ENCODE data around the gene PFKFB2. TPM values are rescaled to one million over a fixed set of nuclear protein-coding genes. Genes with fewer than 3 reads are reported as not detected.
A peak's percentile ranks its signal among the peaks of the same experiment; 100 is the strongest.

Gene PFKFB2
- total RNA-seq, 2 donors from 2014 or later: 3.8 to 6.9 TPM

DNA sequence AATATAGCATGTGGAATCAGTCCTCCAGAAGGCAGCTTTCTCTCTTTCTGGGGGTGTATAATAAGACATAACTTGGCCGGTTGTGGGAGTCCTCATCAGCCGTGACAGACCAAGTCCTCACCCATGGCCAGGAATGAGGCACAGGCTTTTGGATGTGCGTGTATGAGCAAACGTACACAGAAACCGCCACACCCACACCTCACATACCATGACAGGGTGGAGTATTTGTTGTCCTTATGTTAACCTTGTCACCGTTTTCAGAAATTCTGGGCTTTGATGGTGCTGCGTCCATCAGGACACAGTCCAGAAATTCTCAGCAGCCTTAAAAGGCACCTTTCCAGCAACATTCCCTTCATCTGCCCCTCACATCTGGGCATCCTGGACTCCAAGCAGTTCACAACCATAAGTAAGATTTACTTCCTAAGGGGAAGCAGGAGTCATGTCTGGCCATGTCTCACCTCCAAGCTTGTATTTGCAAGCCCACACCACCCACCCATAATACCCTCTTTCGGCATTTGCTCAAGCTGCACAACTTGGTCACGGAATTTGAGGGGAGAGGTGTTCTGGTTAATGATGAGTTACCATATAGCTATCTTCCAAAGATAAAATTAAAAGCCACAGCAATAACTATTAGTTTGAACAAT is 32.9 kb upstream of the PFKFB2 start:
- H3K36me3 Mint-ChIP-seq: no peaks in the 10 kb centered on the region
- DNase-seq (ENCODE audit: low spot score in 2 of 2): no peak
- no peaks in the 10 kb centered on the region for H3K9me3 Mint-ChIP-seq
- ATAC-seq: no peak
- H3K27ac Mint-ChIP-seq: no peak overlapping the region

DNA sequence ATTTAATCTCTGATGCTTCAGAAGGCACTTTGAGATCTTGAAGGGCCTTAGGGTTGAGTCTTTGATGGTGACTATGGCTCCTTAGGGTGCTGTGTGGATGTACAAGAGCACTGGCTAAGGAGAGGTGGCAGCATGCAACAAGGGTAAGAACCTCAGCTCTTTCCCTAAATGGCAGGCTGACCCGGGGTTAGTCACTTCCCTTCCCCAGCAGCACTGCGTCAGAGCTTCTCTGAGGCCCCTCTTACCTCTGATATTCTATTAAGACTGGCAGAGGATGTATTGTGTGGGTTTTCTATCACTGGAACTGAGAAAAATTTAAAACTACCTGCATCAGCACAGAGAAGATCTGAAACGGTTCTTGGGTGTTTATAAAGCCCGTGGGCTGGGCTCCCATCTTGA is 32.4 kb upstream of the PFKFB2 start:
- ATAC-seq (no peak), DNase-seq (ENCODE audit: low spot score in 2 of 2) (no peak)
- H3K27ac Mint-ChIP-seq: peak overlapping the region in 1 of 2 donors; percentile 22
- no peaks in the 10 kb centered on the region for H3K36me3 Mint-ChIP-seq
- no peaks in the 10 kb centered on the region for H3K9me3 Mint-ChIP-seq

DNA sequence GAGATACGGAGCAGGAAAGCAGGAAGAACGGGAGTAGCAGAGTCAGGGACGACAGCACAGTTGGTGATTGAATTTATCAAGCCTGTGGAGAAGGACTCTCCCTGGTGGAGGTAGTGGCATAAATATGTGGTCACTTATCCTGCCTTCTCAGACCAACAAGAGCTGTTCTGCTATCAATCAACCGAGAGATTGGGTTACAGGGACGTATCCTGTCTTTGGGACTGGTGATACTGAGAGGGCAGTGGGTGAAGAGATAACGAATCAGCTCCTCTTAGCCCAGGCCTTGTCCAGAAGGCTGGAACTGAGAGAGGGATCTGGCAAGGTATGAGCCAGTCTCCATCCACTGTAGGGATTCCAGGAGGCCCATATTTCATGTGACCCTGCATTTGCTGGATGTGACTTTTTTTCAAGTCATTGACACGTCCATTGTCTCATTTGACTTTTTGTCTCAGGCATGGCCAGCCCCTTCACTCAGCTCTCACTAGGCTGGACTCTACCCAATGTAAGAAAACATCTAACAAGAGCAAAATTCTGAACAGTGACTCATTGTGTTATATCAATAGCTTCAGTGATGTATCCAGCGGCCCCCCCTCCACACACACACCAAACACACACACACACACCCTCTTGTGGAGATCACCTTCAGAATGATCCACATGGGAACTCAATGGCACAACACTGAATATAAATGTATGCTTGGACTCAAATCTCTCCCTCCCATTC is 31.8 kb upstream of the PFKFB2 start:
- peak overlapping the region in 1 of 2 donors; percentile 22 for H3K27ac Mint-ChIP-seq
- ATAC-seq (no peak), DNase-seq (ENCODE audit: low spot score in 2 of 2) (no peak)
- no peaks in the 10 kb centered on the region for H3K36me3 Mint-ChIP-seq
- no peaks in the 10 kb centered on the region for H3K9me3 Mint-ChIP-seq

DNA sequence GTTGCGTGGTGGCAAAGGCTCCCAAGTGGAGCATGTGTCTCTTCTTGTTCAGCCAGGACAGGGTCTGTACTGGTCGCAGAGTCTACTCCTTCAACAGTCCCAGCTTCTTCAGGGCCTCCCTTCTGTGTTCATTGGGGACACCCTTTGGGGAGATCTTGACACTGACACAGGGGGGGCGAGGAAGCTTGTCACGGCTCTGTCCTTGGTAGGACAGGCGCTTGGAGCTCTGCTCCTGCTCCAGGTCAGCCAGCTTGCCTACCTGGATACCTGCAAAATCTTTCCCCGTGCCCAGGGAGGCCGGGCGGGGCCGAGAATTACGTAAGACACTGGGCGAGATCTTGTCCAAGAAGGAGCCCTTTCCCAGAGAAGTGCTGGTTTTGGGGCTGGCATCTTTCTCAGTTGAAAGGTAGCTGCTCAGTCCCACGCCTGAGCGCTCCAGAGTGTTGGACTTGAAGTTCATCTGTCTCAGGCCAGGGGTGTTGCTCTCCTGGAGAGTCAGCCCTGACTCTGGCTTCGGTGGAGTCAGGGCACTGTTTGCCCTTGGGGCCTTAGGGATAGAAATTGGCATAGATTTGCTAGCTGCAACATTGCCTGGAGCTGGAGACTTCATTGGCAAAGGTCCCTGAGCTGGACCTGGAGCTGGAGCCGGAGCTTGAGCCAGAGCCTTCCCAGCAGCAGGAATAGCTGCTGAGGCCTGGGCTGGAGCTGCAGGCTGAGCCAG is 31.0 kb upstream of the PFKFB2 start:
- ATAC-seq (no peak), DNase-seq (ENCODE audit: low spot score in 2 of 2) (no peak)
- no peaks in the 10 kb centered on the region for H3K36me3 Mint-ChIP-seq
- H3K27ac Mint-ChIP-seq: no peak overlapping the region
- H3K9me3 Mint-ChIP-seq: no peaks in the 10 kb centered on the region

DNA sequence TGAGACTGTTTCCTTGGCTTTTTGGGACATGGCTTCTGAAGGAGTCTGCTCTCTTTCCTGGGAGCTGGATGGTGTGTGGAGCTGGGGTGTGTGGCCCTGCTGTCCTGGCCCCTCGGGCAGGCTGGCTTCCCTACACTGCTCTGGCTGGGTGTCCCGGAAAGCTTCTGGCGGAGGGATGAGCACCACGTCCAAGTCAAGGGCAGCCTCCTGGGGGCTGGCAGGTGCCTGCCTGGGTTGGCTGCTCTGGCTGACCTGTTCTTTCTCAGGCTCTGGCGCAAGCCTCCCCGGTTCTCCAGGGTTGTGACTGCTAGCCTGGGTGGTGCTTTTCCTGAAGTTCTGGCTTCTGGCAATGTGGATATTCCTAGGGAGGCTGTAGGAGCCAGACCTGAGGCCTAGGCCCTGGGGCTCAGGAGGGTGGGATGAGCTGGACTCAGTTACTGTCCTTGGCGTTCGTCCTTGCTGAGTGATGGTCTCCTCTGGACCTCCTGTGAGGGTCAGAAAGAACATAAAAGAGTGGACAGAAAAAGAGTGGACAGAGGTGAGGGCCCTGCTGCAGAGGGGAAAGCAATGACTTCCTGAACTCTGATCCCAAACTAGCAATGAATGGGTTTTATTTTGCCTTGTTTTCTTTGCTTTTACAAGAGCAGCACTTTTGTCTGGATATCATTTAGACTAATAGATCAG is 29.9 kb upstream of the PFKFB2 start:
- peak overlapping the region; percentile 27 to 28 for H3K27ac Mint-ChIP-seq
- no peak for DNase-seq (ENCODE audit: low spot score in 2 of 2)
- H3K36me3 Mint-ChIP-seq: no peaks in the 10 kb centered on the region
- no peak for ATAC-seq
- H3K9me3 Mint-ChIP-seq: no peaks in the 10 kb centered on the region

DNA sequence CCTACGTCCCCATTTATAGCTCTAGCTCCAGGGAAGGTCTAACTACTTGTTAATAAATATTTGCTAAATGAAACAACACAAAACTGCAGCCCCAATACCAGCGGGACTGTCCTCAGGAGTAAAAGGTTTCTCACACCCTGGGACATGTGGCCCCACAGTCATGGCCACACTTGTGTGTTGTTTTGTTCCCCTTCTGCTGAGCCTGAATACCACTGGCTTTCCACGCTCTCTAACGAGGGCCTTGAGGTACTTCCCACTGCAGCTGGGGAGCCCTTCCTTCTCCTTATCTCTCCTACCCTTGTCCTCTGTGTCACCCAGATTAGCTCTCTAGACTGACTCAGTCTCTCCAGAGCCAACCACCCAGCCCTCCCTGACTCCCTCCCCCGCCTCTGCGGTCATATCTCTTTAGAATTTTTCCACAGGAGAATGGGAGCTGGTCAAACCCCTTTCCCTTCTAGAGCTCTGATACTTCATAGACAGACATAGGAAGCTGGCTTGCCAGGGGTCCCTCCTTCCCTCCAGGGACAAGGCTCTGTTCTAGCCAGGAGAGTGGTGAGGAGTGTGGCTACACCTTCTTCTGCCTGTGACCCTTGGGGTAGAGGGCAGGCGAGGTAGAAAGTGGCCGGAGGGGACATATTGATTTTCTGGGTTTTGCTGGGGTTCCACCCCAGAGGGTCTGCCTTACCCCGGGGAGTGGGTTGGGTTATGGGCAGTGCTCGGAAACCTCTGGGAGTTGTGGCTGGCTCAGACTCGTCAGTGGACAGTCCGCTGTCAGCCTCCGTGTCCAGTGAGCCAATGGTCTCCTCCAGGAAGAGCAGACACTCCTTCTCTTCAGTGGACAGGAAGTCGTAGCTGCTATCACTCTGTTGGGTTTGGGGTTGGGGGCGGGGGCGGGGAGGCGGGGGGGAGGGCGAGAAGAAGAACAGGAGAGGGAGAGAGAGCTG is 28.6 kb upstream of the PFKFB2 start:
- no peak overlapping the region for H3K27ac Mint-ChIP-seq
- H3K9me3 Mint-ChIP-seq: no peaks in the 10 kb centered on the region
- ATAC-seq (peak in 1 of 2 donors; percentile 75), DNase-seq (ENCODE audit: low spot score in 2 of 2) (no peak)
- no peaks in the 10 kb centered on the region for H3K36me3 Mint-ChIP-seq

DNA sequence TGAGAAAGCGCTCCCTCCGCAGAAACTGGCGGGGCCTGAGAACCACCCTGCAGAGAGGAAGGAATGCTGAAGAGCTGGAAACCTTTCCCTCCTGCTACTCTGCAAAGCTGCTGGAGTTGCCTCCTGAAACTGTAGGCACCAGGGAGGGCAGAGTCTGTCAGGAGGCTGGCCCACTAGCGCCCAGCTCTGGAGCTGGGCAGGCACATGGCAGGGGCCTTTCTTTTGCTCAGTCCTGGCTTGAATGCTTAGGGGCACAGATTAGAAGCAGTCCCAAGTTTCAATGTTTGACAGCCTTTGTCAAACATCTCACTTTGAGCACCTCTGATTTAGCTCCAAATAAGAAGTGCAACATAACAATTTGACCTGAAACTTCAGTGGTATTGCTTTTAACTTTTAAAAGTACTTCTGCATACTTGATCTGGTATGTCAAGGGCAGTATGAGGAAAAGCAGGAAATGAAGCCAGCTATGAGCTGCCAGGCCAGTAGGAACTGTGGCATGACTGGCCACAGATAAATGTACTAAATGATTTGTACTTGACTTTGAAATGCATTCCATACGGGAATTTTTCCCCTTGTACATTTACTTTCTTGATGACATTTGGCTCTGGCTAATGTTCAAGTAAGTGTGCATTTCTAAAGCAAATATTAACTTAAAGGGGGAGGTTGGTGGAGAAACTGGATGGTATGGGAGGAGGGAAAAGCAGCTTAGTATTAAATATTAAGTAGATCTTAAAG is 27.8 kb upstream of the PFKFB2 start:
- Mint-ChIP-seq H3K27ac (no peak overlapping the region), H3K9me3 (no peaks in the 10 kb centered on the region), H3K36me3 (no peaks in the 10 kb centered on the region)
- ATAC-seq: no peak
- no peak for DNase-seq (ENCODE audit: low spot score in 2 of 2)

DNA sequence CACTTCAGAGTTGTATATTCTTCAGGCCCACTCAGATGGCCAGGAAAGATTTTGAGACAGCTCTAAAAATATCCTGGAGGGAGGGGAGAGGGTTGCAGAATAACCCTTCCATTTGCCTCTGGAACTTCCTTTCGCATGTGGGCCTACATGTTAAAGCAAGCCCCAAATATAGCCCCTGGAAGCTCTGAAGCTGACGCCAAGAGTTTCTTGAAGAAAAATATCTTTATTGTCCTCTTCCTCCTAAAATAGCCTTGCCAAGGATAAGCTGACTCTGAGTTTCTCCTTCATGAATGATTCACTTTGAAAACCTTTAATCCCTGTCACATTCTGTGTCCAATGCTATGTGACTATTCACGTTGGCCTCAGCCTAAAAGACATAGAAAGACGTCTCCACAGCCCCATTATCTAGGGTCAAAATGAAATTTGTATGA is 27.0 kb upstream of the PFKFB2 start:
- Mint-ChIP-seq H3K27ac (no peak overlapping the region), H3K36me3 (no peaks in the 10 kb centered on the region), H3K9me3 (no peaks in the 10 kb centered on the region)
- no peak for DNase-seq (ENCODE audit: low spot score in 2 of 2)
- ATAC-seq: no peak

DNA sequence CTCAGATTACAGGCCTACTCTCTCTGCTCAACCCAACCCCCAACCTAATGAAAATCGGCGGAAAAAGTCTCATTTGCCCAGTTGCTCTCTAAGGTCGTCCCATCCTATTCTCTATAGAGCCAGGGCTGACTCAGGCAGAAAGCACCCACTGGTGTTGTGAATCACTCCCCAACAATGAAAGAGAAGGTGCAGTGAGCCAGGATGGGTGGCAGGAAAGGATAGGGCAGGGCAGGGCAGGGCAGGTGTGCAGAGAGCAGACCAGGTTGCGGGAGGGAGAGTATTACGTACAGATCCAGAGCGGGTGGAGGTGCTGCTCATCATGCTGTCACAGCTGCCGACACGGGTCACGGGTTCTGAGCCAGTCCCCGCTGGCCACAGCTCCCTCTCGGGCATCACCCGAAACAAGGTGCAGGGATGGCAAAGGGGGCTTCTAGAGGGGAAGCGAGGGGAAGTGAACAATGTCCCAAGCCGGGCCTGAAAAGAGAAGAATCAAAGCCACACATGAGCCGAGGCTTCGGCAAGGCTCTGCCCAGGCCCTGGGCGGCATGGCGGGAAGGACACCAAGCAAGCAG is 25.8 kb upstream of the PFKFB2 start:
- H3K36me3 Mint-ChIP-seq: no peaks in the 10 kb centered on the region
- no peak overlapping the region for H3K27ac Mint-ChIP-seq
- H3K9me3 Mint-ChIP-seq: no peaks in the 10 kb centered on the region
- DNase-seq (ENCODE audit: low spot score in 2 of 2): no peak
- ATAC-seq: no peak

DNA sequence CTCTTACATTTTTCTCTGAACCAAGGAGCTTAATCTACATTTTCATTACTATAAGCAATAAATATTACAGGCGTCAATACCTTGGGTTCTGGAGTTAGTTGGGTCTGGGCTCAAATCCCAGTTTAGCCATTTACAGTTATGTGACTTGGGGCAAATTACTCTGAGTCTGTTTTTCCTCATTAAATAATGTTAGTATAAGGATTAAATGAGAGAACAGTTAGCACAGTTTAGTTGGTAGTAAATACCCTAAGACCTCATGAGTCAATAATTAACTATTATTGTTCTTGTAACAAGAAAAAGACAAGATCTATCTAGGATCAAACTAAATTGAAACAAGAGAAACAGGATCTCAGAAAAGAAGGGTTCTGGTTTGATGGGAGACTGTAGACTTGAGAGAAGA is 25.2 kb upstream of the PFKFB2 start:
- no peaks in the 10 kb centered on the region for H3K9me3 Mint-ChIP-seq
- no peak overlapping the region for H3K27ac Mint-ChIP-seq
- no peak for ATAC-seq
- DNase-seq (ENCODE audit: low spot score in 2 of 2): no peak
- no peaks in the 10 kb centered on the region for H3K36me3 Mint-ChIP-seq

DNA sequence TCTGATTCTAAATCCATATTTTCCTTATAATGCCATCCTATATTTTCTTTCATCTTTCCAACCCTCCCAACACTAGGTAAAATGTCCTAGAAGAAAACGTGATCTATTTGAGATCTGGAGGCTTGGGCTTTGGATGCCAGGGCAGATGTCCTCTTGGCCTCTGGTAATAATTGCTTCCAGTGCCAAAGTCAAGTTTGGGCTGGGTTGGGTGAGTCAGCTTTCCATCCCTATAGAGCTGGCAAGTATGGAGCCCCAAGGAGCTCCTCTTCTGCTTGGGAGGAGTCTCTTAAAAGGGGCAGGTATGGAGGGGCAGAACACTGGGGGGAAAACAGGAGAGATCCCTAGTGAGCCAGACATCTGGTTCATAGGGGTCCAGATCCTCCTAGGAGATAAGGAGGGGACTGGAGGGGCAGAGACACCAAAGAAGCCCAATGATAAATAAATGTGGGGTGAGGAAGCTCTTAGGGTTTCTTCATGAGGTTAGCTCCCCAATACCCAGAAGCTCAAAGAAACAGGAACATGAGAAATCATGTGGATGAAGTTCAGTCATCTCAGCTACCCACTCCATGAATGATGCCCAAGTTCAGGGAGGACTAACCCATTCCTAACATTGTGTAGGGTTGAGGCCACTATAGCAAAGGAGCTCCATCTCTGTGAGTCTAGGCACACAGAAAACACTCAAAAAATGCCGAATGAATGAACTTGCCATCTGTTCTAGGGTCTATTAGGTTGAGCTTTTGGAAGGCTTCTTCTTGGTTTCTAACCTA is 24.0 kb upstream of the PFKFB2 start:
- no peak for DNase-seq (ENCODE audit: low spot score in 2 of 2)
- ATAC-seq: no peak

DNA sequence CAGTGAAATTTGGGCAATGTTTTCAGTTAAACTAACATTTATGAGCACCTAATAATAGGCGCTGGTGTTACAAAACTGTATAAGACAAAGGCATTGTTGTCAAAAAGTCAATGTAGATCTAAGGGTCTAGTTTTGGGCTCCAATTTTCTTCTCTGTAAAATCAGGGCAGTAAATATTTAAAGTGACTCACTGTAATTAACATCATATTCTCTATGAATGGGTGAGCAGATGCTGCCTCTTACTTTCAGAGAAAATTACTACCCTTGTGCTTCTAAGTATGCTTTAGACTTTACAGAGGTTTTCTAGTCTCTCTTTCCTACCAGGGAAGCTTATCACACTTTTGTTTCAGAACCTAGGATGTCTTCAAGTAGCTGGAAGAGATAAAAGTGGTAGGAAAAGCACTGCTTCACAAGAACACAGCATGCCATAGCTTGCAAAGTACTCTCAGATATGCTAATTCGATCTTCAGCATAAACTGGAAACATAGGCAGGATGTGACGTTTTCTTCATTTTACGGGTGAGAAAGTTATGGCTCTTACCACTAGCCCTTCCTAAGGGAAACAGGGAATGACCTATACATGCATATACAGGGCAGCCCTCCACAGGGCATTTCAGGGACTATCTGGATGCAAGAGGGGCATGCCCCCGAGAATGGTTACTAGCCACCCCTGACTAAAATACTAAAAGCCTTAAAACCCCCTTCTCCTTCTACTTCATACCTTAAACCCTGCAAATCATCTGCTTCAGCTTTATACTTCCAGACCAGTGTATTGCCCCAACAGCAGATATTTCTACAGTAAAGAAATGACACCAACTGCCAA is 23.2 kb upstream of the PFKFB2 start:
- DNase-seq (ENCODE audit: low spot score in 2 of 2): no peak

More for the DNA sequence above, 24.0 kb upstream of the PFKFB2 start:
- no peaks in the 10 kb centered on the region for H3K36me3 Mint-ChIP-seq
- H3K9me3 Mint-ChIP-seq: no peaks in the 10 kb centered on the region
- no peak overlapping the region for H3K27ac Mint-ChIP-seq

DNA sequence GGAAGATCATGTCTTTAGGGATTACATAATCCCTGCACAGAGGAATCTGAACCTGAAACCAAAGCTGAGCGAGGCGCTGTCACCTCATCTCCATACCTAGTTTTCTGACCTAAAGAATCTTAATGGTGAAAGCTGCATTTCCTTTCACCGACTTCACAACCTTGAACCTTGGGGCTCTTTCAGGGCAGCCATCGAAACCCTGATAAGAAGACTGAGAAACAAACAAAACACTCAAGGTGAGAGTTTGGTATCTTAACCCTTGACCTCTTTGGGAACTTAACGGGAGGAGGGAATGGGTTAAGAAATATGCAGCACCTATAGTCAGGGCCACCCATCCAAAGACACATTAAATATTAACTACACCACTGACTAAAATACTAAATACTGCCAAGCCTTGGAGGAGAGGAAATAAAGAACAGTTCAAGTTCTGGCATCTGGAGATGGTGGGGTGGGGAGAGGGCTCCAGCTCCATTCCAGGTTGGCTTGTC is 22.5 kb upstream of the PFKFB2 start:
- Mint-ChIP-seq H3K27ac (no peak overlapping the region), H3K9me3 (no peaks in the 10 kb centered on the region), H3K36me3 (no peaks in the 10 kb centered on the region)
- ATAC-seq (no peak), DNase-seq (ENCODE audit: low spot score in 2 of 2) (no peak)

More for the DNA sequence above, 23.2 kb upstream of the PFKFB2 start:
- no peak for ATAC-seq
- no peak overlapping the region for H3K27ac Mint-ChIP-seq
- no peaks in the 10 kb centered on the region for H3K36me3 Mint-ChIP-seq
- no peaks in the 10 kb centered on the region for H3K9me3 Mint-ChIP-seq

DNA sequence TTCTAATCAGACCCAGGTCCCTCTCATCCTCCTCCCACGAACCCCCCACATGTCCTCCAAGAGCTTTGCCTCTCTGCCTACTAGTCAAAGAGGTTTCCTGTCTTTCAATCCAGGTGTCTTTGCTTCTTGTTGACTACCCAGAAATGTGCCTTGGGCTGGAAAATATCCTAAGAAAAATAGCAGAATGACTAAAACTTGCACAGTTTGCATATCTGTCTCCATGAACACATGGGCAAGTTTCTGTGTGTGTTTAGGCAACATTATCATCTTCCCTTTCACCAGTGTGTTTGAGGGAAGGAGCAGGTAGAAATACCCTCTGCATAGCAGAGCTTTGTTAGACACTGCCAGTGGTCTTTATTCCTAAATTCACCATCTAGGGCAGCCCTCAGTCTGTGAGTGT is 22.1 kb upstream of the PFKFB2 start:
- ATAC-seq (no peak), DNase-seq (ENCODE audit: low spot score in 2 of 2) (no peak)
- no peaks in the 10 kb centered on the region for H3K36me3 Mint-ChIP-seq
- H3K27ac Mint-ChIP-seq: no peak overlapping the region
- no peaks in the 10 kb centered on the region for H3K9me3 Mint-ChIP-seq

All from activated naive CD4-positive, alpha-beta T cell treated with anti-CD3 and anti-CD28 coated beads, Interleukin-2, amount 50 U/mL, for 72 hours (primary cell).